K562 (cell line): ENCODE data around the gene ACTRT2. TPM values are rescaled to one million over a fixed set of nuclear protein-coding genes. Genes with fewer than 3 reads are reported as not detected.

ENCODE experiments used
- ATAC-seq: fragments of 200-7000 bp; cut with Tn5 transposase; 3 replicates; pipeline ENCODE4 v1.9.1; 2020; ENCODE audit warnings: moderate library complexity
- BruUV-seq: library from RNA; stranded (reverse); fragments of 400-500 nt; replicated peaks from 2 replicates; lab custom pipeline; 2021; lab: Mats Ljungman, UMichigan
- CTCF ChIA-PET: fragments of 300-600 bp; formaldehyde crosslinking; extraction: SDS; loops from one replicate; lab custom pipeline; 2021; ENCODE audit warnings: low intra/inter-chr PET ratio; lab: Yijun Ruan, JAX
- POLR2A ChIA-PET: fragments of 300-600, 350-650 bp; sonication (Branson Sonifier 250); formaldehyde crosslinking; extraction: SDS; loops from one replicate; lab custom pipeline; 2021; ENCODE audit warnings: antibody characterized with exemption, inconsistent platforms; lab: Yijun Ruan, JAX
- DNase-seq, 4 experiments: peaks; one replicate each; pipeline versions ENCODE4 v3.0.0 to v3.0.0-alpha.2; 2011 to 2018; ENCODE audit warnings: low spot score in 3 of 4, mixed read lengths in 3 of 4; ENCODE audit errors: extremely low read depth in 1 of 4
- FAIRE-seq: peaks from 2 replicates; lab custom pipeline; 2011; peaks lifted over from hg19 to GRCh38; lab: Jason Lieb, UNC
- H2AFZ ChIP-seq: 2 replicates; pipeline ENCODE4 v1.6.0; 2011; ENCODE audit warnings: low read depth, low read length, control low read depth, inconsistent platforms
- H3K27ac ChIP-seq: fragments of 200-600 bp; 3 replicates; pipeline ENCODE4 v1.8.0; 2011; ENCODE audit warnings: low read depth, mild to moderate bottlenecking, control low read depth, inconsistent platforms, low read length, moderate library complexity, mixed read lengths; ENCODE audit errors: extremely low read depth
- H3K27me3 ChIP-seq, 2 experiments: fragments of 300-600 bp in 1 of 2; 2 replicates in 1 of 2; 3 replicates in 1 of 2; pipeline versions ENCODE4 v1.6.0 to v1.8.0; 2011; ENCODE audit warnings: inconsistent platforms in 2 of 2, low read length in 2 of 2, mild to moderate bottlenecking in 1 of 2, mixed read lengths in 1 of 2, moderate library complexity in 1 of 2; ENCODE audit not compliant: control insufficient read depth in 2 of 2, insufficient read depth in 2 of 2
- H3K36me3 ChIP-seq: fragments of 300-600 bp; 3 replicates; pipeline ENCODE4 v1.8.0; 2011; ENCODE audit warnings: mild to moderate bottlenecking, low read length, inconsistent platforms; ENCODE audit not compliant: control insufficient read depth, insufficient read depth
- H3K4me1 ChIP-seq, 2 experiments: fragments of 200-600 bp in 1 of 2; replicated peaks in 1 of 2; 2 replicates in 1 of 2; 3 replicates in 1 of 2; pipeline versions ENCODE4 v1.5.1 to v1.8.0; 2011; ENCODE audit warnings: inconsistent platforms in 2 of 2, low read length in 2 of 2, mild to moderate bottlenecking in 1 of 2, mixed read lengths in 1 of 2, moderate library complexity in 1 of 2; ENCODE audit not compliant: control insufficient read depth in 2 of 2, insufficient read depth in 2 of 2
- H3K4me2 ChIP-seq: 2 replicates; pipeline ENCODE4 v1.6.1; 2011; ENCODE audit warnings: low read length, control low read depth, inconsistent platforms, mixed read lengths; ENCODE audit not compliant: insufficient read depth
- H3K4me3 ChIP-seq: fragments of 200-600 bp; sonication (generic), shearing (Covaris generic); 2 replicates; pipeline ENCODE4 v1.5.1; 2016; ENCODE audit warnings: control low read depth, inconsistent platforms
- H3K79me2 ChIP-seq: fragments of 200-600 bp; 3 replicates; pipeline ENCODE4 v1.8.0; 2011; ENCODE audit warnings: low read length, inconsistent platforms; ENCODE audit not compliant: control insufficient read depth, insufficient read depth
- H3K9ac ChIP-seq, 2 experiments: 2 replicates each; pipeline versions ENCODE4 v1.6.0 to v1.6.1; 2011; ENCODE audit warnings: low read depth in 2 of 2, low read length in 2 of 2, control low read depth in 1 of 2, inconsistent platforms in 1 of 2, mild to moderate bottlenecking in 1 of 2, mixed read lengths in 1 of 2; ENCODE audit not compliant: insufficient read depth in 1 of 2
- H3K9me1 ChIP-seq: one replicate; pipeline ENCODE4 v1.6.0; 2011; ENCODE audit warnings: inconsistent platforms, mild to moderate bottlenecking, low read length, moderate library complexity; ENCODE audit not compliant: control insufficient read depth, insufficient read depth
- H3K9me3 ChIP-seq: replicated peaks from 2 replicates; pipeline ENCODE4 v1.5.1; 2011; ENCODE audit warnings: low read depth, low read length, inconsistent platforms; ENCODE audit not compliant: control insufficient read depth, insufficient read depth
- H4K20me1 ChIP-seq: replicated peaks from 2 replicates; pipeline ENCODE4 v1.6.1; 2011; ENCODE audit warnings: low read length, inconsistent platforms, mixed read lengths; ENCODE audit not compliant: control insufficient read depth, insufficient read depth
- BRD4 ChIP-seq: fragments of 200-600 bp; sonication (generic); IDR thresholded peaks from 2 replicates; pipeline ENCODE4 v1.6.1; 2017; ENCODE audit warnings: inconsistent platforms
- HMG20A ChIP-seq: fragments of 450-650 bp; formaldehyde crosslinking; conservative IDR thresholded peaks from 2 replicates; pipeline ENCODE4 v1.4.0; 2020; ENCODE audit warnings: mild to moderate bottlenecking, mixed read lengths
- KLF10 ChIP-seq: fragments of 250-450 bp; sonication (Bioruptor Pico); IDR thresholded peaks from 2 replicates; pipeline ENCODE4 v1.6.1; 2021; ENCODE audit warnings: matching md5 sums
- MAFF ChIP-seq: IDR thresholded peaks from 2 replicates; pipeline ENCODE4 v1.6.1; 2012; ENCODE audit warnings: low read length, improper control_type of control experiment
- NONO ChIP-seq, 2 experiments: fragments of 200-400 bp in 1 of 2; fragments of 450-650 bp in 1 of 2; formaldehyde crosslinking in 1 of 2; IDR thresholded peaks; 2 replicates each; pipeline ENCODE4 v1.6.1; 2017; ENCODE audit warnings: low read depth in 2 of 2, mild to moderate bottlenecking in 2 of 2, moderate library complexity in 2 of 2, low read length in 1 of 2
- PHB ChIP-seq: fragments of 250-450 bp; sonication (Bioruptor Pico); IDR thresholded peaks from 2 replicates; pipeline ENCODE4 v1.5.0; 2021
- SIRT6 ChIP-seq: IDR thresholded peaks from one replicate; pipeline ENCODE4 v1.6.1; 2012; ENCODE audit warnings: low read depth, mild to moderate bottlenecking, control low read depth, inconsistent platforms, low read length, moderate library complexity
- SREBF2 ChIP-seq: sonication (generic); formaldehyde crosslinking; IDR thresholded peaks from 2 replicates; pipeline ENCODE4 v1.4.0; 2020; ENCODE audit warnings: mild to moderate bottlenecking, missing genetic modification reagents
- TCF7 ChIP-seq: sonication (generic); IDR thresholded peaks from 2 replicates; pipeline ENCODE4 v1.6.1; 2016; ENCODE audit warnings: antibody characterized with exemption, borderline replicate concordance
- TSC22D4 ChIP-seq: fragments of 450-650 bp; IDR thresholded peaks from 2 replicates; pipeline ENCODE4 v1.6.1; 2016; ENCODE audit warnings: missing genetic modification characterization, missing biosample characterization, control low read depth
- ZNF282 ChIP-seq: sonication (generic); formaldehyde crosslinking; IDR thresholded peaks from 2 replicates; pipeline ENCODE4 v1.8.1; 2023; ENCODE audit warnings: missing genetic modification reagents
- WGBS: fragments of 100-300 bp; shearing (Covaris generic); methylation state at CpG from one replicate; pipeline ENCODE4 v1.1.6; 2016; ENCODE audit warnings: low coverage, mixed read lengths; ENCODE audit not compliant: insufficient coverage; ENCODE audit errors: missing lambda C conversion rate; 5-methylcytosine and 5-hydroxymethylcytosine counted together
- in situ Hi-C: fragments of 300-500 bp; cut with MboI; formaldehyde crosslinking; loops from 4 replicates; pipeline ENCODE4 v1.15.0; 2018; ENCODE audit warnings: inconsistent platforms, mixed read lengths
- intact Hi-C: fragments of 100-400 bp; cut with micrococcal nuclease; formaldehyde crosslinking; loops from 2 replicates; pipeline ENCODE4 v1.14.2; 2022
- polyA plus RNA-seq, 8 experiments: library from polyadenylated mRNA; depleted of rRNA in 4 of 8; stranded (reverse) in 5 of 8; unstranded in 3 of 8; fragments of >200 nt; fragmentation: Nextera tagmentation in 2 of 8; fragmentation: Illumina TruSeq in 1 of 8; extraction: Ambion mirVana in 2 of 8; extraction: Trizol in 1 of 8; gene quantifications; 2 replicates each; pipeline versions ENCODE4 v1.2.1 to v1.2.3, GENCODE V29; 2011 to 2014; ENCODE audit warnings: inconsistent platforms in 1 of 8, missing spikeins in 1 of 8
- total RNA-seq, 7 experiments: library from RNA; depleted of rRNA in 6 of 7; stranded (reverse); fragments of >200 nt in 6 of 7; fragmentation: Illumina TruSeq in 2 of 7; extraction: Trizol in 2 of 7; gene quantifications; 2 replicates each; pipeline versions ENCODE4 v1.2.1 to v1.2.3, GENCODE V29; 2011 to 2021; ENCODE audit warnings: low replicate concordance in 1 of 7
- TF ChIP-seq, protein P1 (sequence below): sonication (generic); formaldehyde crosslinking; IDR thresholded peaks from 2 replicates; pipeline ENCODE4 v1.8.0; 2022; ENCODE audit warnings: mild to moderate bottlenecking, missing genetic modification reagents, borderline replicate concordance

The ACTRT2 gene
- total and polyA plus RNA-seq, 9 of the 15 experiments (the other 6 are each of a cell fraction or from before 2014, with no cell fraction given) = not detected

DNA sequence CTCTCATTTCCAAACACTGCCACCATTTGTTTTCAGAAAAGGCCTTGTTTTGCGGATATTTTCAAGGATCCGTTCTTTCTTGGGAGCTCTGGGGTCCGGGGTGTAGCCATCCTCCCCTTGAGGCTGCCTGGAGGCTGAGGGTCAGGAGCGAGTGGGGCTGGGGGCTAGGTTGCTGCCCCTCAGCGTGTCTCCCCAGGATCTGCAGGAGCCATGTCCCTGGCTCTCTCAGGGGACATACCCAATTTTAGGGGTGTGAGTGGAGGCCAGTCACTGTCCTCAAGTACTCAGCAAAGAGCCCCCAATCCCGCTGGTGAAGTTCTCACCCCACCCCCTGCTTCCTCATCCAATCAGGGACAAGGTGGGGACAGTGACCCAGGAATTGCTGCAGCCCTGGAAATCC is 32.7 kb downstream of the ACTRT2 start:
- Histone ChIP-seq H3K27ac (no peak overlapping the region), H3K9me1 (no peaks in the 10 kb centered on the region), H4K20me1 (no peaks in the 10 kb centered on the region), H3K9ac (no peak overlapping the region), H3K79me2 (no peaks in the 10 kb centered on the region), H3K36me3 (no peaks in the 10 kb centered on the region), H3K4me3 (no peak overlapping the region), H3K4me2 (no peak overlapping the region), H3K4me1 (no peaks in the 10 kb centered on the region), H3K27me3 (peaks cover 0 to 9% of the 10 kb centered on the region in 2 experiments; a peak in 1 of 5 replicates), H2AFZ (no peak overlapping the region), H3K9me3 (no peaks in the 10 kb centered on the region)
- TF ChIP-seq, protein P1, sequence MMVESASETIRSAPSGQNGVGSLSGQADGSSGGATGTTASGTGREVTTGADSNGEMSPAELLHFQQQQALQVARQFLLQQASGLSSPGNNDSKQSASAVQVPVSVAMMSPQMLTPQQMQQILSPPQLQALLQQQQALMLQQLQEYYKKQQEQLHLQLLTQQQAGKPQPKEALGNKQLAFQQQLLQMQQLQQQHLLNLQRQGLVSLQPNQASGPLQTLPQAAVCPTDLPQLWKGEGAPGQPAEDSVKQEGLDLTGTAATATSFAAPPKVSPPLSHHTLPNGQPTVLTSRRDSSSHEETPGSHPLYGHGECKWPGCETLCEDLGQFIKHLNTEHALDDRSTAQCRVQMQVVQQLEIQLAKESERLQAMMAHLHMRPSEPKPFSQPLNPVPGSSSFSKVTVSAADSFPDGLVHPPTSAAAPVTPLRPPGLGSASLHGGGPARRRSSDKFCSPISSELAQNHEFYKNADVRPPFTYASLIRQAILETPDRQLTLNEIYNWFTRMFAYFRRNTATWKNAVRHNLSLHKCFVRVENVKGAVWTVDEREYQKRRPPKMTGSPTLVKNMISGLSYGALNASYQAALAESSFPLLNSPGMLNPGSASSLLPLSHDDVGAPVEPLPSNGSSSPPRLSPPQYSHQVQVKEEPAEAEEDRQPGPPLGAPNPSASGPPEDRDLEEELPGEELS = no peak
- TF ChIP-seq HMG20A (CRISPR knock-in tag) = no peak
- no peak for TF ChIP-seq SREBF2 (CRISPR knock-in tag)
- TF ChIP-seq MAFF = no peak
- no peak for TF ChIP-seq TSC22D4 (tag)
- TF ChIP-seq SIRT6 = no peak
- TF ChIP-seq ZNF282 (CRISPR knock-in tag) = no peak
- no peak for TF ChIP-seq BRD4
- no peak for TF ChIP-seq PHB (CRISPR knock-in tag)
- TF ChIP-seq TCF7 = no peak
- TF ChIP-seq NONO (IDR thresholded peaks at IDR 0.05; ENCODE audit: low read depth in 2 of 2, low read length in 1 of 2) = no peak
- TF ChIP-seq KLF10 = no peak
- in situ Hi-C loops (no loop called here), intact Hi-C loops (no loop called here)
- no TSS peak for BruUV-seq
- CTCF ChIA-PET = no interaction called here
- DNase-seq = no peak
- ATAC-seq = no peak
- 2% methylated on average over 6 of the region's 6 CpGs for WGBS
- no peak for FAIRE-seq
- POLR2A ChIA-PET = no interaction called here
